SKM-1 treated with dmso at 0.1 percent for 144 hours (cell line): ENCODE data around the gene KCP.

Experiments
- DNase-seq: peaks from one replicate; lab custom pipeline; 2025; ENCODE audit not compliant: unreplicated experiment; lab: John Stamatoyannopoulos, UW

The KCP gene

DNA sequence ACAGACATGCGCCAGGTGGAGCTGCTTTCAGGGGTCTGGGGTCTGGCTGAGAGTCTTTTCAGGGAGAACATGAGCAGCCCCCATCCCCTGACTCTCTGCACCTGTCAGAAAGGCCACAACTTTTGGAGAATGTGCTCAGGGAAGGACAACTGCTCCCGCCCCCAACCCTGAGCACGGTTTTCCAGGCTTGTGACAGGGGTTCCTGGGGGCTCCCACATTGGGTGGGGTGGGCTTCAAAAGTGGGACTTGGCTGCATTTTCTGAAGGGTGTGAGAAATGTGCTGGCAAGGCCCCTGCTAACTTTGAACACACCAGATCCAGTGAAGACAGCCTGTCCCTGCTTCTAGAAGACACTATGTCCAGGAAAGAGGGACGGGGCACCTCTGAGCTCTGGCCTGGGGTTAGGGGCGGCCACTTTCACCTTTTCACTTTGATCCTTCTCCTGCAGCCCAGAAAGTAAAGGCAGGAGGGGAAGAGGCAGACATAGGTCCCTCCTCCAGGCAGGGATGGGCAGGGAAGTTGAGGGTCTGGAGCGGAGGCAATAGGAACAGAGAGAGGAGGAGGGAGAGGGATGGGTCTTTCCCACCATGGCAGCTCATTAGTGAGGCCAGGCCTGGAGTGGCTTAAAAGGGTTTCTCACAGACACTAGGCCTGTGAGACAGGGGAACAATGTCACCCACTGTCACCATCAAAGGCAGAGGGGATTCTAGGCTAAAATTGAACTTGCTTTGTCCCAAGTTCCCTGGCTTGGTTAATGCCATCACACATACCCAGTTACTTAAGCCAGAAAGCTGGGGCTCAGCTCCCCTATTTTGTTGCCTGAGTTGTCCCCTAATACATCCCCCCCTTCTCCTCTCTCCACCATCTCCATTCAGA lies 1.5 kb downstream of the KCP start:
- DNase-seq: no peak

DNA sequence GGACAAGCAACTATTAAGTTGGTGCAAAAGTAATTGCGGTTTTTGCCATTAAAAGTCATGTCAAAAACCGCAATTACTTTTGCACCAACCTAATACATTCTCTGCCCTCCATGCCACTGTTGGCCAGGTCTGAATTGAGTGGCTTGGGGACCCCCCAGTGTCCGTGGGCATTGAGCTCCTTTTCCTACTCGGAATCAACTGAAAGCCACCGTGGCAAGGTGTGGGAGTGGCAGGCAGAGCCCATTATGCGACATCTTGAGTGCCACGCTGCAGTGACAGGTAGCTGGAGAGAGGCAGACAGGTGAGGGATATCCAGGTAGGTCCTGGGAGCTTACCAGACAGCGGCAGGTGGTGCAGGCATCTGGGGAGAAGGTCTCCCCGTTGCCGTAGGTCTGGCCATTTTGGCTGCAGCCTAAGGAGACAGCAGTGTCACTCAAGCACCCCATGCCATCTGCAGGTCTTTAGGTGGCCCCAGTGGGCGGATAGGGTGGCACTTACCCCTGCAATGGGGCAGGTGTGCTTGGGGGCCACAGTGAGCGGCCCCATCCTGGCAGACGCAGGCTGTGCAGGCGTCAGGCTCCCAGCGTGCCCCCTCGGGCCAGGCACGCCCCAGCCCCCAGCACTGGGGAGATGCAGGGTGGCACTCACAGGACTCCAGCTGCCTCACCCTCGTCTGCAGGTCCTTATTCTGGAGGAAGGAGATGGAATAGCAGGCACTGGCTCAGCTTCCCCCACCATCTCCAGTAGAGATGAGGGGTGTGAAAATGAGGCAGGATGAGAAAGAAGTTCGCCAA lies 3.5 kb downstream of the KCP start:
- no peak for DNase-seq

DNA sequence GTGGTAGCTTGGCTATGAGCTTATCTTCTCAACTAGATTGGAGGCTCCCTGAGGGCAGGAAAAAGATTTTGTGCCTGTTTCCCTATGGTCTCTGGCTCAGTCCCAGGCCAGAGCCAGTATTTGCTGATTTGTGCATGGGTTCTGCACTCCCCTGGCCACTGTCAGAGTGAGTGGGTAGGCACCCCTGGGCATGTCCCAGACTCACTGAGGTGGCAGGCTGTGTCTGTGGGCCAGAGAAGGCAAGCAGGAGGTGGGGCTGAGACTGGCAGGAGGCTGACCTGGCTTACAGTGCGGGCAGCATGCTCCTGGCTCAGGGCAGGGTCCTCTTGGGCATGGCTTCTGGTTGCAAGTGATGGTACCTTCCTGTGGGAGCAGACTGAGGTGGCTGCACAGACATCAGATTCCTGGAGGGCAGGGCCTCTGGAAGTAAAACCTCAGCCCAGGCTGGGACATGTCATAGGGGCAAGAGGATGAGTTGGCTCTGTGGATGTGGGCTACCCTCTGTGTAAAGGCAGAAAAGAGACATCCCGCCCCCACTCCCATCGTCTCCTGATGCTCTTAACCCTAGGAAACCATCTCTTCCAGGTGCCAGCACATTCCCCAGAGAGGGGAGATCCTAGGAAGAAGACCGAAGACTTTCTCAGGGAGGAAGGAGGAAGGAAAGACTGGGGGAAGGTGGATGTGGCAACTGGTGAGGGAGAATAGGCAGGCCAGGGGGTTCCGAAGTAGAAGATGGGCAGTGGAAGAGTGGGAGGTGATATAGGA lies 4.3 kb downstream of the KCP start:
- no peak for DNase-seq

GRCh38 chr7:128904381-128905197 lies 5.9 kb downstream of the KCP start:
- DNase-seq: peak; percentile 53

DNA sequence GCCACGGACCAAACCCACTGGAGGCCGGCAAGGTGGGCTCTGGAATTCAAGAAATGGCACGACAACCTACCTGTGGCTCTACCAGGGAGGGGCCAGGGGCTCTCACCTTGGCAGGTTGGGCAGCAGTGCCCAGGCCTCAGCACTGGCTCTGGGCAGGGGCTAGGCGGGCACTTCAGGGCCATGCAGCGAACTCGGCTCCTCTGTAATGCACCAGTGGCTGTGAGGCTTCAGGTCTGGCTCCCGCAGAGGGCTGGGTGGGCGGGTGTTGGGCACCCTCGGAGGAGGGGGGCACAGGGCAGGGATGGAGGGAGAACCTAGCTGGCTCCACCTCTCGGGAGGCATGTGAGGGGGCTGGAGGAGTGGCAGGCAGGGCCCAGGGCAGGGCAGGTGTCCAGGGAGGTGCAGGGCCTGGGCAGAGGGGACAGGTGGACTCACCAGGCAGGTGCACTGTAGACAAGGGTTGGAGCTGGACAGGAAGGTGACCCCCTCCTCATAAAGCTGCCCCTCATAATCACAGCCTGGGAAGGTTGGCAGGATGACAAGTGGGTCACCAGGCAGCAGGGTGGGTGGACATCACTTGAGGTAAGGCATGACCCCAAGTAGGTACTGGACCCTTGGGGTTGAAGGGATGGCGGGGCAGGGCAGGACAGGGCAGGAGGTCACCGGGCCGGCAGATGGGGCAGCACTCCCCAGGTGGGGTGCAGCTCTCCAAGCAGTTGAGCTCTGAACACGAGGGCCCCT lies 6.7 kb downstream of the KCP start:
- DNase-seq: no peak

GRCh38 chr7:128902761-128903585 lies 7.5 kb downstream of the KCP start:
- no peak for DNase-seq

DNA sequence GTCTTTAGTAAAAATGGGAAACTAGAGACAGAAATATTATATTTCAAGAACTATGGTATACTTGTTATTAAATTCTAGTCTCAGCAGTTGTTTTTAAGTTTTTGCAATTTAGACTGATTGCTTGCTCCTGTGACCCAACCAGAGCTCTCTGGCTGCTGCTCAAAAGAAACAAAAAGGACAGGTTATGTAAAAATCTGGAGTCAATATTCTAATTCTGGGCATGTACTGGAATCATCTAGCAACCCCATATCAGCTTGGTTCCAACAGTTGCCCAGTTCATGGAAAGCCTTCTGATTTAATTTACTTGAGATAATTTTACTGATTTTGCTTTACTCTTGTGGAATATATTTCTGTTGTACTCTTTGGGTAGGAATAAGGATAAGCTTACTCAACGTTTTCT lies 10.3 kb downstream of the KCP start:
- DNase-seq: no peak

DNA sequence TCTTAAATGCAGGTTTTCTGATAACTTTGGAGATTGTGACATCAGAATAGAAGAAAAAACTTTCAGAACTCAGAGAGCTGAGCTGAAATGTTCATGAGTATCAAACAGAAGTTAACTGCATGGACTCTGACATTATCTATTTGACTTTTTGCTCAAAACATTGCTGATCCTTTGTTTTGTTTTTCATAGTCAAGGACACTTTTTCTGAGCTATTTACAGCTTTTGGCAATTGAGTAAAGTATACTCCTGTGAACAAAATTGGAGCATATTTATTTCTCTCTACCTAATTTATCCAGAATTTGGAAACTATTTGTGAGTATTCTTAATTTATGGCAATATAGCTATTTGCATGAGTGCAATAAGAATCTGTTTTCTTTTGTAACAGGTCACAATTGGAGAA lies 11.1 kb downstream of the KCP start:
- no peak for DNase-seq

GRCh38 chr7:128895320-128895719 lies 15.2 kb downstream of the KCP start:
- no peak for DNase-seq

DNA sequence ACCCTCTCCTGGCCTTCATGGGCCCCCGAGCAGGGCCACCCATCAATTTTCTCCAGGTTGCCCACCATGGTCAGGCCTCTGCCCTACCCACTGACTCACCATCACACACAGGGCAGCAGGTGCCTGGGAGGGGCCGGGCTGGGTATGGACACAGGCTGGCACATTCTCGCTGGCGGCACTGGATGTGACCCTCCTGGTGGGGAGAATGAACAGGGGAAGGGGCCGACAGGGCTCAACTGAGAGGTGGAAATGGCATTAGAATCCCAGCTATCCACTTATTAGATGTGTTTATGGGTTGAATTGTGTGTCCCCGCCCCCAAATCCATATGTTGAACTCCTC lies 16.4 kb downstream of the KCP start:
- DNase-seq: no peak

- no peak for DNase-seq
Observed at GRCh38 chr7:128893251-128894100, 17.0 kb downstream of the KCP start.

DNA sequence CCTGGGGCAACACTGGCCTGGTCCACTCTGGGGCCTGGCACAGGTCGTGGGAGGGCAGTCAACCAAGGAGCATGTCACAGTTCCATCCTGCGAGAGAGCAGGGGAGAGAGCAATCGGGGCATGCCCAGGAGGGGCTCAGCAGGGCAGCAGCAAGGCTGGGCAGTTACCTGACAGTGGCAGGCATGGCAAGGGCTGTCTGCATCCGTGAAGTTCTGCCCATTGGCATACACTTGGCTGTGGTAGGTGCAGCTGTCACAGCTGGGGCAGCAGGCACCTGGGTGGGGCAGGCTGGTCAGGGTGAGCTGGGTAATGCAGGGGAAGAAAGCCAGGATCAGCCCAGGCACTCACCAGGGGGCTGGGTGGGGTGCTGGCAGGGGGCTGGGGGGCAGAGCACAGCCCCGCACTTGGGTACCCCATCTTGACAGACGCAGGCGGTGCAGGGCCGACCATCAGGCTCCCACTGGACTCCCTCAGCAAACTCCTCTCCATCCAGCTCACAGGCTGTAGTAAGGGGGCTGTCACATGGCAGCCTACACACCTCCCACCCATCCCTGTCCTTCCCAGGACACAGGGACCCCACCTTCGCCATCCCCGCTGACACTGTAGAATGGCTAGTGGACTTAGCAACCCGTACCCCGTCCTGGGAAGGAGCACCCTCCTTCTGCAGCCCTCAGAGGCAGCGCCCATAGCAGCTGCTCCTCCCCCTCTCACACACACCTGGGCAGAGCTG lies 17.8 kb downstream of the KCP start:
- DNase-seq: no peak

GRCh38 chr7:128891942-128892269 lies 18.6 kb downstream of the KCP start:
- DNase-seq: no peak

DNA sequence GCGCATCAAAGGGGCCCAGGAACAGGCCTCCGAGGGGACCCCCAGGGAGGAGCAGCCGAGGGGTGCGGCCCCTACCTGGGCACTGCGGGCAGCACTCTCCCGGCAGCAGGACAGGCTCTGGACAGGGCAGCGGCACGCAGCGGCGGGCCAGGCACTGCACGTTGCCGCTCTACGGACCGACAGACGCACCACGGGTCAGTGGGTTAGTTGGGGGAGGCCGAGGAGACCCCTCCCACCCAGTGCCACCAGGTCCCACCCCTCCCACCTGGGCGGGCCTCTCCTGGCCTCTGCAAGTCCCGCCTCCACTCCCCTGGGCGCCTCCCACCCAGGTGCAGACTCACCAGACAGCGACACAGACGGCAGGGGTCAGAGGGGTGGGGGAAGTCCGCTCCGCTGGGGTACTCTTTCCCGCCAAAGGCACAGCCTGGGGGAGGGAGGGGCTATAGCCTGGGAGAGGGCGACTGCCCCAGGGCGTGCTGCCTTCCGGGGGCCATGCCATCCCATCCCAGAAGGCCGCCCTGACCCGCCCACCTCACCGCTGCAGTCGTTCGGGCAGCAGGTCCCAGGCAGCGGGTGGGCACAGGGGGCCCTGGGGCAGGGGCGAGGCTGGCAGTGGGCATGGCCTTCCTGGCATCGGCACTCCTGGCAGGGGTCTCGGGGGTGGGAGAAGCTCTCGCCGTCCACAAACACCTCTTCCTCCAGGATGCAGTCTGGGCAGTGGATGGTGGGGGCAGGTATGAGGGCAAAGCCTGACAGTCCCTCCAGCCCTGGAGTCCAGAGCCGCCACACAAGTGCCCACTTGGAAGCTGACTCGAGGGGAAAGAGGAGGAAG lies 19.2 kb downstream of the KCP start:
- no peak for DNase-seq

DNA sequence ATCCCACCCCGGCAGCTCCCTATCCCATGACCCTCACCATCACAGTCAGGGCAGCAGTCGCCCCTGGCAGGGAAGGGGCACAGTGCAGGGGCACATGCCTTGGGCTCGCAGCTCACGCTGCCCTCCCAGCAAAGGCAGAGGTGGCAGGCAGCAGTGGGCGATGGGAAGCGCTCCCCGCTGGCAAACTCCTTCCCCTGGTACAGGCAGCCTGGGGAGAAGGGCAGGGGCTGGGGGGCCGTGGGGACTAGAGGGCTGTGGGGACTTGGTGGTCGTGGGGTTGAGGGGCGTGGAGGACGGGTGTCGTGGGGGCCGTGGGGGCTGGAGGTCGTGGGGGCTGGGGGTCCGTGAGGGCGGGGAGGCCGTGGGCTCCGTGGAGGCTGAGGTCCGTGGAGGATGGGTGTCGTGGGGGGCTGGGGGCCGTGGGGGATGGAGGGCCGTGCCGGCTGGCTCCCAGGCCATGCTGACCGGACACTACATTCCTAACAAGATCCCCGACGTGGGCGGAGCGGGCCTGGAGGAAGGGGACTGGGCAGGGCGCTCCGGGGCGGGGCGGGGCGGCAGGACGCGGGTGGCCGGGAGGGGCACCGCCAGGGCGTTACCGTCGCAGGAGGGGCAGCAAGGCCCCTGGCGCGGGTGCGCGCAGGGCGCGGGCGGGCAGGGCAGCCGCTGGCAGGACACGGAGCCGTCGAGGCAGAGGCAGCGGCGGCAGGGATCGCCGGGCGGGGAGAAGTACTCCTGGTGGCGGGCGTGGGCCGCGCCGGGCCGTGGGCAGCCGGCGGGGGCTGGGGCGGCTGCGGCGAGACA lies 20.0 kb downstream of the KCP start:
- no peak for DNase-seq

DNA sequence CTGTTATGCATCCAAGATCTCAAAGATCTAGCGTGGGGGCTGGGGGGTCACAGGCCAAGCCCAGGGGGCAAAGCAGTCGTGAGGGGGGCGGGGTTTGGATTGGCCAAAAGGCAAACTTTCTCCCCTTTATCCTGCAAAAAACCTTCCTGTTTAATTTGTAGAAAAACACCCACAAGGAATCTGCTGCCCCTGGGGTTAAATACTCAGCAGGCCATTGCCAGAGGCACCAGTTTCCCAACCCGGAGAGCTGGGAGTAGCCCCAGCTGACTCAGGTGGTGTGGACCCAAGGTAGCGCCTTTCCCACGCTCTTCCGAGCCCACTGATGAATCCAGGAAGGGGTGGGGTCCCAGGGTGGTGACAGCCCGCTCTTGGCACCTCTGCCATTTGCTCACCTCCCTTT lies 21.4 kb downstream of the KCP start:
- no peak for DNase-seq
